Parathyroid adenoma (tissue), 2 donors: ENCODE data around the gene PGF.

ENCODE experiments used
- H2AFZ ChIP-seq: fragments of 300-600 bp; sonication (generic); one replicate; pipeline ENCODE4 v1.7.0; 2017; ENCODE audit warnings: antibody characterized with exemption, mild to moderate bottlenecking
- H3K27ac ChIP-seq: fragments of 300-600 bp; sonication (generic); one replicate; pipeline ENCODE4 v1.7.0; 2017
- H3K27me3 ChIP-seq: fragments of 300-600 bp; sonication (generic); one replicate; pipeline ENCODE4 v1.7.0; 2017; ENCODE audit warnings: low read length; ENCODE audit not compliant: control insufficient read depth, insufficient read depth
- H3K36me3 ChIP-seq: fragments of 300-600 bp; sonication (generic); one replicate; pipeline ENCODE4 v1.7.0; 2017; ENCODE audit warnings: low read length; ENCODE audit not compliant: control insufficient read depth, insufficient read depth
- H3K4me1 ChIP-seq: fragments of 300-600 bp; sonication (generic); one replicate; pipeline ENCODE4 v1.7.0; 2017; ENCODE audit warnings: control low read depth
- H3K4me2 ChIP-seq: fragments of 300-600 bp; sonication (generic); one replicate; pipeline ENCODE4 v1.7.0; 2017; ENCODE audit warnings: low read length
- H3K4me3 ChIP-seq: fragments of 300-600 bp; sonication (generic); one replicate; pipeline ENCODE4 v1.7.0; 2017; ENCODE audit warnings: low read depth, low read length
- H3K79me2 ChIP-seq: fragments of 300-600 bp; sonication (generic); one replicate; pipeline ENCODE4 v1.7.0; 2017; ENCODE audit warnings: control low read depth
- H3K9ac ChIP-seq: fragments of 300-600 bp; sonication (generic); one replicate; pipeline ENCODE4 v1.7.0; 2017; ENCODE audit warnings: mild to moderate bottlenecking
- H3K9me3 ChIP-seq: fragments of 300-600 bp; sonication (generic); one replicate; pipeline ENCODE4 v1.7.0; 2017; ENCODE audit warnings: low read length; ENCODE audit not compliant: control insufficient read depth
- CTCF ChIP-seq: fragments of 300-600 bp; sonication (generic); IDR thresholded peaks from one replicate; pipeline ENCODE4 v1.7.0; 2017; ENCODE audit warnings: antibody characterized with exemption, mild to moderate bottlenecking
- donor health status: primary hyperparathyroidism.

The PGF gene

GRCh38 chr14:74918380-74918779 is 37.0 kb downstream of the PGF start:
- Histone ChIP-seq H2AFZ (no peak overlapping the region), H3K4me1 (no peaks in the 10 kb centered on the region), H3K9me3 (no peaks in the 10 kb centered on the region), H3K9ac (no peak overlapping the region), H3K27ac (no peak overlapping the region), H3K27me3 (no peaks in the 10 kb centered on the region), H3K4me2 (no peak overlapping the region), H3K79me2 (no peaks in the 10 kb centered on the region), H3K4me3 (no peak overlapping the region), H3K36me3 (no peaks in the 10 kb centered on the region)
- TF ChIP-seq CTCF: no peak

DNA sequence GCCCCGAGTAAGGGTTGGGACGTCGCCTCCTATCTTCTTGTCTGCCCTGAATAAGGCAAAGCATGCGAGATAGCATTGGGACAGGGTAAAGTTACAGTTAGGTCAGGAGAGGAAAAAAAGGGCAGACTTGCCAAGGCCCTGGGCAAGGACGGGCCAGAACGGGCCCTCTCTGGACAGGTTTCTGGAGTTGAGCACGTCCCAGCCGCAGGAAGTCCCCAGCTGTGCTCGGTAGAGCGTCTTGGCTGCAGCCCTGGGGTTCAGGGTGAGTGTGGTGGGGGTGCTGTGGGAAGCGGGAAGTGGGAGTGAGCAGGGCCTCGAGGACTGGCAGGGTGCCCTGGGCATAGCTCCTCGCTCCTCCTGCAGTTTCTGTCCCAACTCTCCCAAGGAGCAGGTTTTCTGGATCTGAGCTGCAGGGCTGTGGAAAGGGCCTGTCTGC is 37.7 kb downstream of the PGF start:
- H3K4me2 ChIP-seq: no peak overlapping the region
- no peak overlapping the region for H3K4me3 ChIP-seq
- H3K79me2 ChIP-seq: no peaks in the 10 kb centered on the region
- H3K9me3 ChIP-seq: no peaks in the 10 kb centered on the region
- no peaks in the 10 kb centered on the region for H3K36me3 ChIP-seq
- no peak overlapping the region for H3K9ac ChIP-seq
- H3K27me3 ChIP-seq: no peaks in the 10 kb centered on the region
- no peak for TF ChIP-seq CTCF
- H3K27ac ChIP-seq: no peak overlapping the region
- H2AFZ ChIP-seq: no peak overlapping the region
- no peaks in the 10 kb centered on the region for H3K4me1 ChIP-seq

- H3K27ac ChIP-seq: no peak overlapping the region
- H3K36me3 ChIP-seq: no peaks in the 10 kb centered on the region
These were observed 38.2 kb downstream of the PGF start for GRCh38 chr14:74917178-74917543.

GRCh38 chr14:74915826-74916225 is 39.6 kb downstream of the PGF start:
- TF ChIP-seq CTCF: no peak
- Histone ChIP-seq H3K79me2 (no peaks in the 10 kb centered on the region), H3K4me1 (no peaks in the 10 kb centered on the region), H3K4me3 (no peak overlapping the region), H3K27me3 (no peaks in the 10 kb centered on the region), H3K36me3 (no peaks in the 10 kb centered on the region), H3K27ac (no peak overlapping the region), H3K9me3 (no peaks in the 10 kb centered on the region), H3K9ac (no peak overlapping the region), H2AFZ (no peak overlapping the region), H3K4me2 (no peak overlapping the region)

More at GRCh38 chr14:74917178-74917543, 38.2 kb downstream of the PGF start:
- Histone ChIP-seq H2AFZ (no peak overlapping the region), H3K4me1 (no peaks in the 10 kb centered on the region), H3K79me2 (no peaks in the 10 kb centered on the region), H3K27me3 (no peaks in the 10 kb centered on the region), H3K9ac (no peak overlapping the region), H3K4me3 (no peak overlapping the region), H3K4me2 (no peak overlapping the region), H3K9me3 (no peaks in the 10 kb centered on the region)
- TF ChIP-seq CTCF: no peak

DNA sequence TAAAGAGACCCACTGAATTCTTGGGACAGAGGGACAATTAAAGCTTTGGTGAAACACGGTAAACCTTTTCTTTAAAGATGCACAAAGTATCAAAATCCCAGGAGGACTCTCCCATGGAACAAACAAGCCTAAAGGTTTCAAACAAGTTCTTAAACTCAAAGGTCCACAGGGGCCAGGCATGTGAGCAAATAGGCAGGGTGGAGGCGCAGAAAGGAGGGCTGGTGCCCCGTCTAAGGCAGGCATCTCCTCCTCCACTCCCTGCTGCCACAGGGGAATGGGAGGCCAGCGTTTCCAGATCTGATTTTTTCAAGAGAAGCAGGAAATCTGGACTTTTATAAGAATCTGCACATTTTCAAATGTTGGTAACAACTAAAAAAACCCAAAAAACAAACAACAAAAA is 40.0 kb downstream of the PGF start:
- Histone ChIP-seq H3K4me1 (no peaks in the 10 kb centered on the region), H3K9me3 (no peaks in the 10 kb centered on the region), H3K36me3 (no peaks in the 10 kb centered on the region), H3K4me3 (no peak overlapping the region), H3K9ac (no peak overlapping the region), H3K27ac (no peak overlapping the region), H2AFZ (no peak overlapping the region), H3K79me2 (no peaks in the 10 kb centered on the region), H3K4me2 (no peak overlapping the region), H3K27me3 (no peaks in the 10 kb centered on the region)
- no peak for TF ChIP-seq CTCF
